Stomach (tissue), 9 donors: ENCODE data around the gene FZD4. TPM values are rescaled to one million over a fixed set of nuclear protein-coding genes. Genes with fewer than 3 reads are reported as not detected.

Experiments
- DNase-seq, 2 donors: peaks; one replicate each; pipeline versions ENCODE4 v3.0.0 to v3.0.0-alpha.2; 2013 to 2019
- H3K27ac ChIP-seq, 5 donors: fragments of 200-600 bp in 4 of 5; sonication (generic) in 4 of 5; one replicate each; pipeline ENCODE4 v1.5.1; 2013 to 2019; ENCODE audit warnings: mild to moderate bottlenecking in 1 of 5, moderate library complexity in 1 of 5
- H3K27me3 ChIP-seq, 3 donors: fragments of 200-600 bp; sonication (generic); one replicate each; pipeline ENCODE4 v1.5.1; 2017 to 2019; ENCODE audit warnings: mixed run types in 1 of 3
- H3K36me3 ChIP-seq, 4 donors: fragments of 200-600 bp; sonication (generic); 1 replicate in 3 of 4; 2 replicates in 1 of 4; pipeline ENCODE4 v1.5.1; 2016 to 2019
- H3K4me1 ChIP-seq, 4 donors: fragments of 200-600 bp; sonication (generic); one replicate each; pipeline ENCODE4 v1.5.1; 2016 to 2019
- H3K4me3 ChIP-seq, 4 donors: fragments of 200-600 bp; sonication (generic) in 3 of 4; one replicate each; pipeline ENCODE4 v1.5.1; 2016 to 2019; ENCODE audit warnings: mild to moderate bottlenecking in 1 of 4
- H3K9me3 ChIP-seq, 4 donors: fragments of 200-600 bp; sonication (generic); one replicate each; pipeline ENCODE4 v1.5.1; 2016 to 2019
- CTCF ChIP-seq, 7 experiments: fragments of 450-650 bp in 4 of 7; fragments of 200-600 bp in 3 of 7; sonication (generic) in 3 of 7; IDR thresholded peaks; one replicate each; pipeline ENCODE4 v1.5.1; 2016 to 2019; ENCODE audit warnings: antibody characterized with exemption in 7 of 7, control low read depth in 2 of 7, mild to moderate bottlenecking in 1 of 7
- EP300 ChIP-seq: sonication (generic); formaldehyde crosslinking; IDR thresholded peaks from one replicate; pipeline ENCODE4 v1.6.1; 2017; ENCODE audit warnings: antibody characterized with exemption
- POLR2A ChIP-seq, 4 donors: fragments of 450-650 bp; IDR thresholded peaks; one replicate each; pipeline ENCODE4 v1.6.1; 2016; ENCODE audit warnings: antibody characterized with exemption in 4 of 4, control low read depth in 2 of 4, mild to moderate bottlenecking in 1 of 4, moderate library complexity in 1 of 4
- POLR2AphosphoS5 ChIP-seq, 3 donors: sonication (generic); formaldehyde crosslinking; IDR thresholded peaks; one replicate each; pipeline ENCODE4 v1.6.1; 2016; ENCODE audit warnings: antibody characterized with exemption in 3 of 3
- WGBS, 5 donors: extraction: QIAGEN DNeasy Blood & Tissue Kit in 3 of 5; methylation state at CpG; one replicate each; pipeline versions ENCODE4 v1.1.5 to v1.1.7; 2013 to 2018; 5-methylcytosine and 5-hydroxymethylcytosine counted together
- intact Hi-C: fragments of 100-400 bp; cut with DNase I; formaldehyde crosslinking; loops from one replicate; pipeline ENCODE4 v1.15.1; 2023; ENCODE audit warnings: low total_unique reads
- polyA plus RNA-seq, 3 donors: library from polyadenylated mRNA; stranded (reverse); fragments of 200-250 nt; gene quantifications; one replicate each; pipeline ENCODE4 v1.2.3, GENCODE V29; 2013
- total RNA-seq, 5 donors: library from RNA; depleted of rRNA; stranded (reverse); fragments of >200 nt; gene quantifications; one replicate each; pipeline versions ENCODE4 v1.1.0 to v1.2.3, GENCODE V29; 2014 to 2016
- donor health status: healthy with polysubstance abuse.
- donor health status: Bipolar disorder and iron deficiency.
- donor health status: healthy.

The FZD4 gene
- total and polyA plus RNA-seq, 8 donors, result 2.4 to 55.8 (median 12.0) TPM

GRCh38 chr11:86933891-86934581 is 21.2 kb downstream of the FZD4 start:
- DNase-seq, result no peak
- H3K36me3 ChIP-seq, result no peaks in the 10 kb centered on the region
- H3K4me1 ChIP-seq, result peaks cover 5 to 71% (median 32%) of the 10 kb centered on the region in 4 donors
- H3K4me3 ChIP-seq, result no peak overlapping the region
- WGBS, 5 donors, result 48 to 72% (median 65%) methylated on average over 7 of the region's 7 CpGs
- intact Hi-C loops, result no loop called here
- H3K27ac ChIP-seq, result no peak overlapping the region
- H3K9me3 ChIP-seq, result no peaks in the 10 kb centered on the region
- H3K27me3 ChIP-seq, result no peaks in the 10 kb centered on the region
- TF ChIP-seq CTCF (IDR thresholded peaks at IDR 0.05) (no peak), POLR2AphosphoS5 (IDR thresholded peaks at IDR 0.05) (no peak), POLR2A (IDR thresholded peaks at IDR 0.05) (no peak), EP300 (no peak)

- no peak for DNase-seq
- intact Hi-C loops, result no loop called here
- no peaks in the 10 kb centered on the region for H3K9me3 ChIP-seq
- no peaks in the 10 kb centered on the region for H3K36me3 ChIP-seq
- TF ChIP-seq CTCF (IDR thresholded peaks at IDR 0.05) (no peak), POLR2A (IDR thresholded peaks at IDR 0.05) (no peak), POLR2AphosphoS5 (IDR thresholded peaks at IDR 0.05) (no peak), EP300 (no peak)
- no peaks in the 10 kb centered on the region for H3K27me3 ChIP-seq
- no peak overlapping the region for H3K4me3 ChIP-seq
- H3K4me1 ChIP-seq, result peaks cover 0 to 62% (median 23%) of the 10 kb centered on the region in 4 donors
- peak overlapping the region in 3 of 5 donors; percentile 18 to 66 (median 53) for H3K27ac ChIP-seq
- 67 to 81% (median 79%) methylated on average over 11 of the region's 11 CpGs for WGBS, 5 donors
Measured at GRCh38 chr11:86932924-86933875, 22.0 kb downstream of the FZD4 start.

- H3K27ac ChIP-seq, result peak overlapping the region in 3 of 5 donors; percentile 18 to 66 (median 19)
- H3K9me3 ChIP-seq, result no peaks in the 10 kb centered on the region
- H3K4me3 ChIP-seq, result no peak overlapping the region
- H3K4me1 ChIP-seq, result peaks cover 0 to 53% (median 19%) of the 10 kb centered on the region in 4 donors
- DNase-seq, result no peak
- whole genome bisulfite sequencing, 5 donors, result 48 to 60% (median 57%) methylated on average over 1 of the region's 1 CpG
- intact Hi-C loops, result no loop called here
- H3K27me3 ChIP-seq, result no peaks in the 10 kb centered on the region
- no peaks in the 10 kb centered on the region for H3K36me3 ChIP-seq
- TF ChIP-seq POLR2A (IDR thresholded peaks at IDR 0.05) (no peak), CTCF (IDR thresholded peaks at IDR 0.05) (no peak), EP300 (no peak), POLR2AphosphoS5 (IDR thresholded peaks at IDR 0.05) (no peak)
Measured at GRCh38 chr11:86932259-86932585, 23.0 kb downstream of the FZD4 start.

GRCh38 chr11:86931548-86932258 is 23.5 kb downstream of the FZD4 start:
- H3K36me3 ChIP-seq, result no peaks in the 10 kb centered on the region
- no peaks in the 10 kb centered on the region for H3K9me3 ChIP-seq
- no peak for TF ChIP-seq CTCF (IDR thresholded peaks at IDR 0.05)
- TF ChIP-seq POLR2A (IDR thresholded peaks at IDR 0.05), result no peak
- no peak for TF ChIP-seq EP300
- TF ChIP-seq POLR2AphosphoS5 (IDR thresholded peaks at IDR 0.05), result no peak
- WGBS, 5 donors, result 29 to 38% (median 33%) methylated on average over 8 of the region's 8 CpGs
- DNase-seq, result peak in 1 of 2 donors; percentile 70
- H3K4me3 ChIP-seq, result no peak overlapping the region
- H3K27ac ChIP-seq, result peak overlapping the region in 3 of 5 donors; percentile 18 to 66 (median 19)
- intact Hi-C loops, result no loop called here
- peaks cover 0 to 51% (median 19%) of the 10 kb centered on the region in 4 donors for H3K4me1 ChIP-seq
- H3K27me3 ChIP-seq, result no peaks in the 10 kb centered on the region
